ENCODE measurements around the gene KRTAP10-3. TPM values are rescaled to one million over a fixed set of nuclear protein-coding genes. Genes with fewer than 3 reads are reported as not detected.
A peak's percentile ranks its signal among the peaks of the same experiment; 100 is the strongest.

The KRTAP10-3 gene
- total and polyA plus RNA-seq, 2 of the 13 experiments (the other 11 are each of a cell fraction or from before 2014, with no cell fraction given) = not detected

- TF ChIP-seq RCOR2 (CRISPR knock-in tag; IDR thresholded peaks at IDR 0.05) (0 out of 2 replicates have a peak, but pooled peaks have one; percentile 62), PRDM15 (CRISPR knock-in tag; IDR thresholded peaks at IDR 0.05) (0 out of 2 replicates have a peak, but pooled peaks have one; percentile 40), KLF6 (CRISPR knock-in tag; IDR thresholded peaks at IDR 0.05) (peak; percentile 52; the same call in 1 of the 2 replicates), ATF1 (CRISPR knock-in tag; IDR thresholded peaks at IDR 0.05) (no peak), RELA (CRISPR knock-in tag; IDR thresholded peaks at IDR 0.05) (no peak), ZNF451 (CRISPR knock-in tag; IDR thresholded peaks at IDR 0.05) (peak; percentile 50; the same call in 1 of the 2 replicates), KDM5B (CRISPR knock-in tag; IDR thresholded peaks at IDR 0.05; ENCODE audit: borderline replicate concordance) (peak; percentile 39; the same call in 1 of the 2 replicates), ZNF484 (CRISPR knock-in tag; IDR thresholded peaks at IDR 0.05; ENCODE audit: borderline replicate concordance, low read depth) (no peak), ZBTB49 (CRISPR knock-in tag; IDR thresholded peaks at IDR 0.05; ENCODE audit: borderline replicate concordance) (no peak), ELF3 (CRISPR knock-in tag; IDR thresholded peaks at IDR 0.05) (peak; percentile 75), ZNF709 (CRISPR knock-in tag; IDR thresholded peaks at IDR 0.05) (peak; percentile 74; the same call in 1 of the 2 replicates), SOX13 (IDR thresholded peaks at IDR 0.05) (peak; percentile 18; the same call in 1 of the 2 replicates), SOX13 (CRISPR knock-in tag; conservative IDR thresholded peaks at IDR 0.05 in 1 of 2, IDR thresholded peaks at IDR 0.05 in 1 of 2) (peak in 1 of 2 experiments; percentile 58; a peak in 2 of 4 replicates), SATB2 (CRISPR knock-in tag; IDR thresholded peaks at IDR 0.05) (no peak), ZNF230 (CRISPR knock-in tag; IDR thresholded peaks at IDR 0.05) (no peak)
- TF ChIP-seq, protein P1, sequence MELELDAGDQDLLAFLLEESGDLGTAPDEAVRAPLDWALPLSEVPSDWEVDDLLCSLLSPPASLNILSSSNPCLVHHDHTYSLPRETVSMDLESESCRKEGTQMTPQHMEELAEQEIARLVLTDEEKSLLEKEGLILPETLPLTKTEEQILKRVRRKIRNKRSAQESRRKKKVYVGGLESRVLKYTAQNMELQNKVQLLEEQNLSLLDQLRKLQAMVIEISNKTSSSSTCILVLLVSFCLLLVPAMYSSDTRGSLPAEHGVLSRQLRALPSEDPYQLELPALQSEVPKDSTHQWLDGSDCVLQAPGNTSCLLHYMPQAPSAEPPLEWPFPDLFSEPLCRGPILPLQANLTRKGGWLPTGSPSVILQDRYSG (CRISPR knock-in tag; IDR thresholded peaks at IDR 0.05) = peak; percentile 40; the same call in 1 of the 2 replicates
Measured at GRCh38 chr21:44593598-44594405, 35.2 kb upstream of the KRTAP10-3 start (continued).
